GM11168 (cell line): ENCODE data around the gene C17orf78.
"Not testable (repeated sequence)": the region's sequence is repeated elsewhere in the genome, so short reads cannot be mapped to it uniquely, and the experiment has no call there.

ENCODE experiments used
- in situ Hi-C: fragments of 300-500 bp; cut with MboI; formaldehyde crosslinking; loops from one replicate; pipeline ENCODE4 v1.12.0; 2022; ENCODE audit warnings: low sequenced_read_pairs; ENCODE audit not compliant: unreplicated experiment

C17orf78 gene

GRCh38 chr17:37375706-37376105 is at the start of gene C17orf78:
TSS of gene C17orf78 (plus strand) at chr17:37375985. CDS start at chr17:37376093, 108 bp downstream.
- in situ Hi-C loops = no loop called here

- in situ Hi-C loops = no loop called here
Measured at GRCh38 chr17:37327341-37328090, 48.3 kb upstream of the C17orf78 start.

GRCh38 chr17:37338847-37339246 is 36.9 kb upstream of the C17orf78 start:
- in situ Hi-C loops = no loop called here

- in situ Hi-C loops = no loop called here
Measured at GRCh38 chr17:37339321-37339720, 36.5 kb upstream of the C17orf78 start.

- in situ Hi-C loops = no loop called here
Measured at GRCh38 chr17:37340804-37341203, 35.0 kb upstream of the C17orf78 start.

GRCh38 chr17:37342589-37342988 is 33.2 kb upstream of the C17orf78 start:
- in situ Hi-C loops = no loop called here

- in situ Hi-C loops = no loop called here
Measured at GRCh38 chr17:37344519-37344918, 31.3 kb upstream of the C17orf78 start.

- in situ Hi-C loops = not testable (repeated sequence)
Measured at GRCh38 chr17:37346863-37347402, 28.9 kb upstream of the C17orf78 start.

GRCh38 chr17:37356796-37357569 is 18.8 kb upstream of the C17orf78 start:
- in situ Hi-C loops = not testable (repeated sequence)

- in situ Hi-C loops = no loop called here
Measured at GRCh38 chr17:37358098-37358829, 17.5 kb upstream of the C17orf78 start.

GRCh38 chr17:37358830-37359681 is 16.7 kb upstream of the C17orf78 start:
- in situ Hi-C loops = no loop called here

GRCh38 chr17:37359682-37360188 is 16.1 kb upstream of the C17orf78 start:
- in situ Hi-C loops = no loop called here

- in situ Hi-C loops = no loop called here
Measured at GRCh38 chr17:37360632-37361031, 15.2 kb upstream of the C17orf78 start.

- in situ Hi-C loops = no loop called here
Measured at GRCh38 chr17:37361543-37361942, 14.2 kb upstream of the C17orf78 start.

- in situ Hi-C loops = no loop called here
Measured at GRCh38 chr17:37365589-37365988, 10.2 kb upstream of the C17orf78 start.

- in situ Hi-C loops = no loop called here
Measured at GRCh38 chr17:37368577-37368976, 7.2 kb upstream of the C17orf78 start.

- in situ Hi-C loops = no loop called here
Measured at GRCh38 chr17:37373530-37374159, 2.1 kb upstream of the C17orf78 start.

- in situ Hi-C loops = no loop called here
Measured at GRCh38 chr17:37382056-37382455, 6.3 kb downstream of the C17orf78 start.

- in situ Hi-C loops = no loop called here
Measured at GRCh38 chr17:37384560-37385149, 8.9 kb downstream of the C17orf78 start.
